ENCODE data around the gene WDR4.

GRCh38 chr21:42887326-42887725, 8.0 kb upstream of the WDR4 start:
- TF ChIP-seq ZNF274 (IDR thresholded peaks at IDR 0.05; ENCODE audit: insufficient read depth, insufficient read length) (no peak), JUND (IDR thresholded peaks at IDR 0.05; ENCODE audit: low read depth, low read length) (no peak), EP300 (IDR thresholded peaks at IDR 0.05; ENCODE audit: borderline replicate concordance in 1 of 2, control insufficient read depth in 1 of 2, low read depth in 2 of 2, low read length in 2 of 2) (no peak), CHD4 (IDR thresholded peaks at IDR 0.05) (no peak), SMAD1 (IDR thresholded peaks at IDR 0.05; ENCODE audit: low read depth, partially characterized antibody) (no peak), KDM1A (IDR thresholded peaks at IDR 0.05; ENCODE audit: borderline replicate concordance) (no peak)
